GM18499 (cell line): ENCODE results near the gene SLC48A1.

ENCODE experiments used
- ATAC-seq: cut with Tn5 transposase; IDR thresholded peaks from one replicate; pipeline ENCODE4 v1.9.1; 2021; ENCODE audit warnings: moderate number of reproducible peaks; ENCODE audit not compliant: insufficient read depth, unreplicated experiment

The SLC48A1 gene

GRCh38 chr12:47819896-47820630 is 47.0 kb downstream of the SLC48A1 start, which contains the start of gene HDAC7:
Gene HDAC7 (minus strand): TSS chr12:47819903. CDS start chr12:47819785, 118 bp downstream.
- ATAC-seq = no peak

GRCh38 chr12:47820631-47821345 is 47.8 kb downstream of the SLC48A1 start:
- ATAC-seq = no peak

GRCh38 chr12:47821346-47821706 is 48.3 kb downstream of the SLC48A1 start:
- no peak for ATAC-seq

GRCh38 chr12:47822401-47822800 is 49.4 kb downstream of the SLC48A1 start:
- ATAC-seq = no peak

GRCh38 chr12:47822863-47823262 is 49.8 kb downstream of the SLC48A1 start:
- ATAC-seq = no peak

GRCh38 chr12:47823422-47824086 is 50.5 kb downstream of the SLC48A1 start:
- no peak for ATAC-seq

GRCh38 chr12:47824198-47824597 is 51.2 kb downstream of the SLC48A1 start:
- ATAC-seq = no peak

GRCh38 chr12:47824635-47825034 is 51.6 kb downstream of the SLC48A1 start:
- no peak for ATAC-seq

GRCh38 chr12:47825173-47825639 is 52.2 kb downstream of the SLC48A1 start:
- ATAC-seq = no peak

- no peak for ATAC-seq
These were observed 55.3 kb downstream of the SLC48A1 start for GRCh38 chr12:47828008-47828975.

- no peak for ATAC-seq
These were observed 56.0 kb downstream of the SLC48A1 start for GRCh38 chr12:47828976-47829482.

GRCh38 chr12:47829584-47829983 is 56.5 kb downstream of the SLC48A1 start:
- ATAC-seq = no peak
